Kidney (tissue), 14 donors: ENCODE results near the gene SMAD4. TPM values are rescaled to one million over a fixed set of nuclear protein-coding genes. Genes with fewer than 3 reads are reported as not detected.

Experiments used
- DNase-seq, 5 donors: peaks; one replicate each; pipeline ENCODE4 v3.0.0-alpha.2; 2013 to 2020
- FAIRE-seq: peaks from 2 replicates; lab custom pipeline; 2012; peaks lifted over from hg19 to GRCh38; lab: Jason Lieb, UNC
- H3K27ac ChIP-seq, 2 donors: one replicate each; pipeline ENCODE4 v1.7.0; 2013; ENCODE audit warnings: low read depth in 2 of 2, low read length in 2 of 2, inconsistent platforms in 1 of 2
- H3K27me3 ChIP-seq: one replicate; pipeline ENCODE4 v1.7.1; 2013; ENCODE audit warnings: low read length, inconsistent platforms; ENCODE audit not compliant: control insufficient read depth, insufficient read depth
- H3K36me3 ChIP-seq, 3 donors: one replicate each; pipeline versions ENCODE4 v1.7.0 to v1.7.1; 2013; ENCODE audit warnings: low read length in 3 of 3, control low read depth in 1 of 3, inconsistent platforms in 1 of 3; ENCODE audit not compliant: insufficient read depth in 3 of 3, control insufficient read depth in 2 of 3
- H3K4me1 ChIP-seq, 3 donors: one replicate each; pipeline versions ENCODE4 v1.7.0 to v1.7.1; 2013; ENCODE audit warnings: low read length in 3 of 3, inconsistent platforms in 1 of 3, low read depth in 1 of 3; ENCODE audit not compliant: control insufficient read depth in 2 of 3, insufficient read depth in 2 of 3
- H3K4me3 ChIP-seq, 3 donors: one replicate each; pipeline versions ENCODE4 v1.7.0 to v1.8.1; 2013; ENCODE audit warnings: low read length in 3 of 3, control low read depth in 1 of 3, inconsistent platforms in 1 of 3
- H3K9ac ChIP-seq, 3 donors: one replicate each; pipeline versions ENCODE4 v1.7.0 to v1.7.1; 2013; ENCODE audit warnings: low read length in 3 of 3, control low read depth in 1 of 3, inconsistent platforms in 1 of 3
- H3K9me3 ChIP-seq, 3 donors: one replicate each; pipeline versions ENCODE4 v1.7.0 to v1.7.1; 2013; ENCODE audit warnings: low read length in 3 of 3, control low read depth in 1 of 3, inconsistent platforms in 1 of 3; ENCODE audit not compliant: control insufficient read depth in 2 of 3, insufficient read depth in 1 of 3
- CTCF ChIP-seq: IDR thresholded peaks from 3 replicates; pipeline ENCODE4 v1.5.1; 2012; ENCODE audit warnings: mild to moderate bottlenecking, moderate library complexity, borderline replicate concordance; ENCODE audit not compliant: insufficient read depth; ENCODE audit errors: extremely low read depth
- intact Hi-C: fragments of 100-400 bp; cut with DNase I; formaldehyde crosslinking; loops from one replicate; pipeline ENCODE4 v1.11.1; 2022
- polyA plus RNA-seq: library from polyadenylated mRNA; stranded (reverse); fragments of 350-450 nt; fragmentation: Illumina TruSeq; extraction: RNeasy Lipid Tissue Mini Kit (QIAGEN cat#74804); gene quantifications from one replicate; pipeline ENCODE4 v1.2.3, GENCODE V29; 2014; ENCODE audit warnings: low read depth, low replicate concordance; ENCODE audit not compliant: insufficient read depth
- total RNA-seq: library from RNA; stranded (reverse); fragmentation: NEBNext Ultra II Directional; extraction: Animal tissue kit (Norgen Biotek cat#: 25700); gene quantifications from one replicate; pipeline ENCODE4 v1.2.1, GENCODE V29; 2021
- donor health status: control.
- donor health status: control.
- donor health status: control.
- donor health status: control.
- donor health status: control.
- donor health status: DM: yes; HTN: yes; CAD: no.
- donor health status: Normal renal cell carcinoma (clear cell type).

The SMAD4 gene
- total and polyA plus RNA-seq, 2 donors from 2014 or later = 22.2 to 126 TPM

- H3K36me3 ChIP-seq = peaks cover 4 to 25% (median 17%) of the 10 kb centered on the region in 3 donors
- DNase-seq (no peak), FAIRE-seq (no peak)
- H3K4me3 ChIP-seq = no peak overlapping the region
- no peaks in the 10 kb centered on the region for H3K27me3 ChIP-seq
- intact Hi-C loops = no loop called here
- peaks cover 0 to 3% (median 0%) of the 10 kb centered on the region in 3 donors for H3K4me1 ChIP-seq
- H3K27ac ChIP-seq = no peak overlapping the region
- TF ChIP-seq CTCF = no peak
- no peaks in the 10 kb centered on the region for H3K9me3 ChIP-seq
- H3K9ac ChIP-seq = no peak overlapping the region
Measured at GRCh38 chr18:51077217-51077616, 47.2 kb downstream of the SMAD4 start.

- intact Hi-C loops = no loop called here
- Histone ChIP-seq H3K9ac (no peak overlapping the region), H3K9me3 (no peaks in the 10 kb centered on the region), H3K27ac (no peak overlapping the region), H3K4me3 (no peak overlapping the region), H3K36me3 (peaks cover 4 to 25% (median 17%) of the 10 kb centered on the region in 3 donors), H3K4me1 (peaks cover 0 to 3% (median 0%) of the 10 kb centered on the region in 3 donors), H3K27me3 (no peaks in the 10 kb centered on the region)
- FAIRE-seq (no peak), DNase-seq (no peak)
- no peak for TF ChIP-seq CTCF
Measured at GRCh38 chr18:51078026-51078425, 48.0 kb downstream of the SMAD4 start.

- intact Hi-C loops = no loop called here
- H3K9ac ChIP-seq = no peak overlapping the region
- H3K27me3 ChIP-seq = no peaks in the 10 kb centered on the region
- H3K9me3 ChIP-seq = peaks cover 0 to 3% (median 0%) of the 10 kb centered on the region in 3 donors
- FAIRE-seq (no peak), DNase-seq (no peak)
- H3K4me3 ChIP-seq = no peak overlapping the region
- peaks cover 0 to 7% (median 0%) of the 10 kb centered on the region in 3 donors for H3K4me1 ChIP-seq
- TF ChIP-seq CTCF = no peak
- peaks cover under 1 to 15% (median 5%) of the 10 kb centered on the region in 3 donors for H3K36me3 ChIP-seq
- H3K27ac ChIP-seq = no peak overlapping the region
Measured at GRCh38 chr18:51082571-51083267, 52.7 kb downstream of the SMAD4 start.
